Activated CD4-positive, alpha-beta T cell treated with anti-CD3 and anti-CD28 coated beads for 1 hour (primary cell): Measurements from ENCODE around the gene PINK1.
A peak's percentile ranks its signal among the peaks of the same experiment; 100 is the strongest.

ENCODE experiments used
- DNase-seq: peaks from one replicate; pipeline ENCODE4 v3.0.0-alpha.2; 2020

The PINK1 gene

DNA sequence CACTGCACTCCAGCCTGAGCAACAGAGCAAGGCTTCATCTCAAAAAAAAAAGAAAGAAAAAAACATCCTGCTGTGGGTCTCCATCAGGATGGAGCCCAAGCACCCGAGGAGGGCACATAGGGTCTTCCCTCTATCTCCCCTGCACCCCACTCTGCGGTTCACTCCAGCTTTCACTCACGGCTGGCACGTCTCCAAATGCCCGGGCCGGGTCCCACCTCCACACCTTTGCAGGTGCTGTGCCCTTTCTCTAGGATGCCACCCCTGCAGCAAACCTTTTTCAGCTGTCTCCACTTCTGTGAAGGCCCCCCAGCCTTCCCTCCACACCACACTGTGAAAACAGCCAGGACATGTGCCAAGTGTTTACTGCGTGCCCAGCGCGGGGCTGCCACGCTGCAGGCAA lies 50.4 kb downstream of the PINK1 start:
- DNase-seq: no peak

DNA sequence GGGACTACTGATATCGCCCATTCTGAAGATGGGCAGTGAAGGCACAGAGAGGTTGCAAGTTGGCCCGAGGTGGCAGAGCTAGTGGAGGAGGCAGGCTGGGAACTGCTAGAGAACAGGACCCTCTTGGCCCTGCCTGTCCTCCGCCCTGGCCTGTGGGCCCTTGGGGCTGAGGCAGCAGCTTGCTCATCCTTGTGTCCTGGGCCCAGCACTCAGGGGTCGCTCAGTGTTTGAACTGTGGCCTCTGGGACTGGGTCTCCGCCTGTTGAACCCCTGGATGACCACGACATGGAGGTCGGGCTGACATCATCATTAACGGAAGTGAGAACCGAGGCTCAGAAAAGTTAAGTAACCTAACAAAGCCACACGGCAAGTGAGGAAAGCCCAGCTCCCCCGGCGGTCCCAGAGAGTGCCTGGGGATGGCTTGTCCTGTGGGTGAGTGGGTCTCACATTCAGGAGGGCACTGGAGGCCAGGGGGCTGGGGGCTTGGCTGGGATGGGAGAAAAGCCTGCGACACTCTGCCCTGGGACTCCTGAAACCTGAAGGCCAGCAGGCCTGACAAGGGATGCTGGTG lies 50.9 kb downstream of the PINK1 start:
- DNase-seq: no peak

DNA sequence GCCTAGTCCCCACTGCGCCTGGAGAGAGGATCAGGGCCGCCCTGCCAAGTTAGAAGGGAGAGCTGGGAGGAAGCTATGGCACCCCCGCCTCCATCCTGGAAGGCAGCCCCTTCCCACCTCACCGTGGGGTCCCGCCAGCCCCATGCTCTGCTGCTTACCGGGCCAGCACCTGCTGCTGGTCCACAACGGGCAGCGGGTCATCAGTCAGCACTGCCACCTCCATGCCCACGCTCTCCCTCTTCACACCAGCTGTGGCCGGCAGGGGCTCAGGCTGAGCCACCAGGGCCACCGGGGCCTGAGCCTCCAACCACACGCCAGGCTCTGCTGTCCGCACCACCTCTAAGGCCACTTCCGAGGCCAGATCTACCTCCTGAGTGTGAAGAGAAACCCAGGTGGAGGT lies 51.4 kb downstream of the PINK1 start:
- no peak for DNase-seq

DNA sequence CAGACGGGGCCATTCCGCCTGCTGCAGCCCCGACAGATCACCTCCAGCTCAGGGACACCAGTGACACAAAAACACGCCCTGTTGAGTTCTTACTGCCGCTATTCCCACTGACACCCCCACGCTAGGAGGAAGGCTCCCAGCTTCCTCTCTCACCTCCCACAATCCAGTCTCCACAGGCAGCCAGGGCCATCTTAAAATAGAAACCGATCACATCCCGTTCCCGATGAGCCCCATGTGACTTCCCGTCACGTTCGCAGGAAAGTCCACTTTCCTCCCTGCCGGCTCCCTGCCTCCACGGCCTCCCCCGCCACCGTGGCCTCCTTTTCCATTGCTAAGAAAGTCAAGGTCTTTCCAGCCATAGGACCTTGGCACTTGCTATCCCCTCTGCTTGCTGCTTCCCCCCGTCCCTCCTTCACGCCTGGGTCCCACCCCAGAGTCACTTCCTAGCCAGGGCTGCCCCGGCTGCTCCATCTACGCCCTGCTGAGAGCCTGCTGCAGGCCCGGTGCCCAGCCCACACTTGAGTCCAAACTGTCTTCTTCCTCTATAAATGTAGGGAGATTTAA lies 51.9 kb downstream of the PINK1 start:
- no peak for DNase-seq

DNA sequence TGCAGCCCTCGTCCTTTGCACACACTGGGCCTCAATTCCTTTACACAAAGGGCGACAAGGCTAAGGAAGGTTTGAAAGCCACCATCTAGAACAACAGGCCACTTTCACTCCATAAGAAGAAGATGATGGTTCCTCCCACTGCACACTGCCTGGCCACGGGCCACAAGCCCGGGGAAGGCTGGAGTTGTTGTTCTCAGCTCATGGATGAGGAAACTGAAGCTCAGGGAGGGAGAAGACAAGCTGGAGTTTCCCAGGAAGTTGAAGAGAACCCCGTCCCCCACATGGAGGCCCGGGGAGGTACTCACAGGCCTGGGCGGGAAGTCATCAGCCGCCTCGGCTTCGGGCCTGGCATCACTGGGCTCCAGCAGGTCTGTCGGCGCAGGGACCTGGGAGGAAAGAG lies 52.5 kb downstream of the PINK1 start:
- no peak for DNase-seq

DNA sequence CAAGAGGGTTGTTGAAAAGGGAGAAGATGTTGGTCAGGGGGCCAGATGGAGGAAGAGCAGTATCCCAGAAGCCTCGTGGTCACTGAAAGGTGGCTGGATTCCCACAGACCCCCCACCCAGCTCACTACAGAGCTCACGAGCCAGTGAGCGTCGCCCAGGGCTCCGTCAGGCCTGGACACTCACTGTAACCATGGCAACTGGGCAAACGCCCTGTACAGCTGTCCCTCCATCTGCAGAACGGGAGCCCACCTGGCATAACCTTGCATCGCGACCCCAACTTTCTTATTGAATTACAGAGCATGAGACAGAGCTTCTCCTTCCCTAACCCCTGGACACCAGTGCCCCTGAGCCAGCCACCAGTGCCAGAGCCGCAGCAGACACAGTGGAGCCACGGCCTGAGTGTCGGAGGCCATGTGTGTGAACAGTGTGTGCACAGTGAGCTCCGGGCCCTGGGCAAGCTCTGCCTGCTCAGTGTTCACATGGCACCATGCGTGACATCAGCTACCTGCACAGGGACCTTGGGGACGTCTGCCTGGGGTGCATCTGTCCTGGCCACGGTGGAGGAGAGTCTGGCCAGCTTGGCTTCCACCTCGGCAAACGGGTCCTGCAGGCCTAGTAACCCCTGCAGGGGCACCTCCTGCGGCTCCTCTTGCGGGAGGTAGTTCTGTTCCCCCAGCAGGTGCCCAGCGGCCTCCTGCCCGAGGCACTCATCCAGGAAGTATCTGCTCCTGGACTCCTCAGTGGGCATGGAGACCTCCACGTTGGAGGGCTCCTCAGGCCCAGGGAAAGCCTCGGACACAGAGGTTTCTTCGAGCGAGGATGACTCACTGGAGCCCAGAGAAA lies 53.8 kb downstream of the PINK1 start:
- no peak for DNase-seq

DNA sequence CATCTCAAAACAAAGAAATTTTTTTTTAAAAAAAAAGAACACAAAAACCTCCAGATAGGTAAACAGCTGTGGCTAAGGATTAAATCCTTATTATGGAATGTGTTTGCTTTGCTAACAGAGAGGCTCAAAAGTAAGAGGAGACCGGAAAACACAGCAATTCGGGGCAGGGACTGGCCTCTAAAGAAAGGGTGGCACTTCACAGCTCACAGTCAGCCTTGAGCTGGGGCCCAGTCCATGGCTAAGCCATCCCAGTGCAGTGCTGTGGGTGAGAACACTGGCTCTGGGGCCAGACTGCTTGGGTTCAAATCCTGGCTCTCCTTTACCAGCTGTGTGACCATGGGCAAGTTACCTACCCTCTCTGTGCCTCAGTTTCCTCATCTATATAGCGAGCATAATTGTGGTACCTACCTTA lies 56.4 kb downstream of the PINK1 start:
- no peak for DNase-seq

DNA sequence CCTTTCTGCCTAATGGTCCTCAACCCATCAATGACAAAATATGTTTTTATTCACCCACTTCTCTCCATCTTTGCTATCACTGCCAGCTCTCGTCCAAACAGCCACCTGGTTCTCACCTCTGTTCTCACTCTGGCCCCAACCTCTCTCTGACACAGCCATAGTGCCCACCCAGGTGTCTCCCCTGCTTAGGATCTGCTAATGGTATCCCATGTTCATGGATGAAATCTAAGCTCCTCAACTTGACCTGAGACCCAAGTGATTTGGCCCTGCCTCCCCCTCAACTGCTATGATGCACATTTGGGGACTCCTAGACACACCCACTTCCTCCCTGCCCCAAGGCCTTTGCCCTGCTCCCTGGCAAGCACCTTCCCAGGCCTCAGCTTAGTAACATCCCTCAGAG lies 58.6 kb downstream of the PINK1 start:
- no peak for DNase-seq

DNA sequence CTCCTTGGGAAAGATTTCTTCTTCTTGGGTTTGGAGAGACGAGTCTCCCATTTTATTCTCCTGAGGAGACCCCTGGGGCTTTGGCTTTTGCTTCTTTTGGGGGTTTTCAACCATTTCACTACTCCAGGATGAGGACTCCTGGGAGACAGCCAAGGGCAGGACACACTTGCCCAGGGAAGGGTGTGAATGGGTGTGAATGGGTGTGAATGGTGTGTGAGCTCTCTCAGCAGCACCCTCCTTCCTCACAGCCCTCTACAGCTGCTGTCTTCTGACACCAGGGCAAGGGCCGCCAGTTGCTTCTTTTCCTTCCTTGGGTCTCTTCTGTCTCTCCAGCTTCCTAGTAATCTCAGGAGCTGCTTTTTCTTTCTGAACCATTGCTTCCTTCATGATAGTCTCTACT lies 60.4 kb downstream of the PINK1 start:
- no peak for DNase-seq

DNA sequence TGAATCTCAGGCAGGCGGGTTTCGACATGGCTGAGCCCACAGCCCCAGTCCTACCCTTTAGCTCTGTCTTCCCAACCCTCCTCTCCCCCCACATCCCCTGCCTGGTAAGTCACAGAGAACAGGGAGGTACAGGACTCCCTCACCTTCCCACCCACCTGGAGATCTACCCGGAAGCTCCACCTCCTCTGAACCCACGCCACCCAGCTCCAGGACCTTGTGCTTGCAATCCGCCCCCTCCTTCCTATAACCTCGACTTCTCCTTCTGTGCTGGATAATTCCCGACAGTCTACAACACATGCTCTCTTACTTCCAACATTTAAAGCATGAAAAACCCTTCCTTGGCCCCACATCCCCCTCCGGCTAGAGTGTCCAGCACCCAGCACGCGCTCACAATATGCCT lies 62.3 kb downstream of the PINK1 start:
- DNase-seq: no peak

DNA sequence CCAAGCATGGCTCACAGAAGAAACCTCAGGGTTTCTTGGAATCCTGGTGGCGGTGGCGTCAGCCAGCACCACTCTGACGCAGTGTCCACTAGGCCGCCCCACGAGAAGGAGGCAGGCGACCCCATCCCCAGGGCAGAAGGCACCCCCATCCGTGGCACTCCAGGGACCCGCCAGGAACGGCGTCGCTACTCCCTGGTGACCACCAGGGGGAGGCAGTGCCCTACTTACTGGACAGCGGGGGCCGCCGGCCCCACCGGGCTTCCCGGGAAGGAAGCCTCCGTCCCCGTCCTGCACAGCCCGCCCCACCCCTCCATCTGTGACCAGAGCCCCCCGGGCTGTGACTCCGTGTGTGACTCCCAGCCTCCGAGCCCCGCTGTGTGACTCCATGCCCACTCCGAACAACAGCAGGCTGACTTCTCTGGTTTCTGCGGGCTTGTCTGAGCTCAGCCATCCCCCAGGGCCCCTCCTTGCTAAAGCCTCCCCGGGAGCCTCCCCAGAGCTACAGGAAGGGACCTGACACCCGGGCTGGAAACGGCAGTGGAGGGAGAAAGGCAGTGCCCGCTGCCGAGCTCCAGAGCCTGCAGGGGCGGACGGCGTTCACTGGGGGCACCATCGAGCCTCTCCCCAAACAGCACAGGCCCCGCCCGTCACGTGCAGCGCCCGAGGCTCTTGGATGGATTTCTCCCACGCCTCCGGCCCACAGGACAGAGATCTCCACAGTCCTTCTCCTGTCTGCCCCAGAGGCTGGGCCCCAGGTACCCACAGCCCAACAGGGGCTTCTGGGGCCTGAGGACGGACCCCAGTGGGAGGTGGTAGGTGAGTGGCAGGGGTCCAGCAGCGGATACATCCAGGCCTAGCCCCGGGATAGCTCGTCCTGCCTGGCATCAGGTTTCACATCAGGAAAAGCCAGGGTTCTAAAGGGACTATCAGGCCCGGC lies 63.4 kb downstream of the PINK1 start:
- peak; percentile 58 for DNase-seq

DNA sequence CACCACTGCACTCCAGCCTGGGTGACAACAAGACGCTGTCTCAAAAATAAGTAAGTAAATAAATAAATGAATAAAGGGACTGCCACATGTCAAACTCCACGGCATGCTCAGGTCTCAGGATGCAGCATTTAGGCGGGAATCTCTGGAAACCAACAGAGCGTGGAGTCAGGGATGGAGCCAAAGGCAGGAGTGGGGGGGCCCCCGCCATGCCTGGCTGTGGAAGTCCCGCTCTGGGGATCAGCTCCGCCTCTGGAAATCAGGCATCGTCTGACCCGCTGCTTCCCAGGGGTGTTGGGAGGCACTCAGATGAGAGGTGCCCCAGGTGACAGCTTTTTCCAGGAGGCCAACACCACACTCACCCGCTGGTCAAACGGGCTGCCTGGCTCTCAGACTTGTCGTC lies 64.3 kb downstream of the PINK1 start:
- no peak for DNase-seq

DNA sequence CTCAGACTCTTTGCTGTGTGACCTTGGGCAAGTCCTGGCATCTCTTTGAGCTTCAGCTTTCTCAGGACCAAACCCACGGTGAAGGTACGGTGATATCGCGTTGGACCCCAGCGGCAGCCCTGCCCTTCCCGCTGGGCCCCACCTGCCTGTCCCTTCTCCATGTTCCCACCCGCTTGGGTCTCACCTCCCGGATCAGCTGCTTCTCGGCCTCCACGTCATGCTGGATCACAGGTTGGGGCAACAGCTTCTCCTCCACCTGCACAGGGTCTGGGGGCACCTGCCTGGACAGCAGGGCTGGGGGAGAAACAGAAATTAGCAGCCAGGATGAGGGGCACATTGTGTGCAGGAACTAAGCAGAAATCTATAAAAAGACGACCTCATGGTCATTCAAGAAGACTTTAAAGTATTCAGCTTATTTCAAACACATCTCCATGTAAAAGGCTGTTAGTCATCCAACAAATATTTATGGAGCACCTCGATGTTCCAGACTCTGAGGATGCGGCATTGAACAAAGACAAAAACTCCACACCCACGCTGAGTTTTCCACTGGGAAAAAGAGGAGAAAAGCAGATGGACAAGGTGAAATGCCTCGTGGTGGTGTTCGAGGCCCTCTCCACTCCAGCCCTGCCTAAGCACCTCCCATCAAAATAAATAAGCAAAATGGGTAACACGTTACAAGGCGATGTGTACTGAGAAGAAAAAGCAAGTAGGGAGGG lies 65.1 kb downstream of the PINK1 start:
- DNase-seq: no peak

DNA sequence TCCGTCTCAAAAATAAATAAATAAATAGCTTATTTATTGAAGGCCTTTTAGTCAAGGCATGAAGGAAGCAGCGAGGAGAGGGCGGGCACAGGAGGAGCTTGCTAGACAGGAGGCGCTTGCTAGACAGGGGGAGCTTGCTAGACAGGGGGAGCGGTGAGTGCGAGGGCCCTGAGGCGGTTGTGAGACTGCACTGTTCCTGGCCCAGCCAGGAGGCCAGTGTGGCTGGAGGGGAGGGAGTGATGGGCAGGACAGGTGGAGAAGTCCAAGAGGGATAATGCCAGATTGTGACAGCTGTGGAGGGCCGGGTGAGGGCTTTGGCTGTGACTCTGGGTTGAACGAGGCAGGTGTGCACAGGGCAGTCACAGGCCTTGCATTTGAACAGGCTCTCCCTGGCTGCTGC lies 66.3 kb downstream of the PINK1 start:
- DNase-seq: no peak

DNA sequence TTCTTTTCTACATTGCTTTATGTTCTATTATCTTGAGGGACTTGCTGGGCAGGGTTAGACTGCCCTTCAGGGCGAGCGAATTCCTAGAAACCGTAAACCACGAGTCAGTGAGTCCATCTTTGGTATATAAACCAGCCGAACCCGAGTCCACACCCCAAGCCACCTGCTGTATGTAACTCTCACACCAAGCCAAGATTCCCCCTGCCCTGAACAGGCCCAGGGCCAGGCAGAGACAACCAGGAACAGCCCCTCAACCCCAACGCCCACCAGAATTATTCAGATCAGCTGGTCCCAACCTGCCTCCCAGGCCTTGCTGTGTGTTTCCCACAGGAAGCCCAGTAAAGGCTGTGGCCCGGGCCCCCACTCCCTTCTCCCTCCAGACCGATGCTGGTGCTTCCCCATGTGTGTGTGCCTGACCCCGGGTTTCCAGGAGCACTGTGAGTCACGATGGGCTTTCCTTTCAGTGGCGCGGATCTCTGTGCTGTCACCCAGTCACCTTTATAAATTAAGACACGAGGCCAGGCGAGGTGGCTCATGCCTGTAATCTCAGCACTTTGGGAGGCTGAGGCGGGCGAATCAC lies 67.5 kb downstream of the PINK1 start:
- no peak for DNase-seq
